ENCODE results near the gene RRBP1.

The RRBP1 gene

GRCh38 chr20:17675519-17676377 is 6.3 kb downstream of the RRBP1 start:
- no peak overlapping the region for H3K27ac ChIP-seq
- TF ChIP-seq CTCF (IDR thresholded peaks at IDR 0.05): no peak
- no peak for TF ChIP-seq ZFX (IDR thresholded peaks at IDR 0.05; ENCODE audit: borderline replicate concordance)

DNA sequence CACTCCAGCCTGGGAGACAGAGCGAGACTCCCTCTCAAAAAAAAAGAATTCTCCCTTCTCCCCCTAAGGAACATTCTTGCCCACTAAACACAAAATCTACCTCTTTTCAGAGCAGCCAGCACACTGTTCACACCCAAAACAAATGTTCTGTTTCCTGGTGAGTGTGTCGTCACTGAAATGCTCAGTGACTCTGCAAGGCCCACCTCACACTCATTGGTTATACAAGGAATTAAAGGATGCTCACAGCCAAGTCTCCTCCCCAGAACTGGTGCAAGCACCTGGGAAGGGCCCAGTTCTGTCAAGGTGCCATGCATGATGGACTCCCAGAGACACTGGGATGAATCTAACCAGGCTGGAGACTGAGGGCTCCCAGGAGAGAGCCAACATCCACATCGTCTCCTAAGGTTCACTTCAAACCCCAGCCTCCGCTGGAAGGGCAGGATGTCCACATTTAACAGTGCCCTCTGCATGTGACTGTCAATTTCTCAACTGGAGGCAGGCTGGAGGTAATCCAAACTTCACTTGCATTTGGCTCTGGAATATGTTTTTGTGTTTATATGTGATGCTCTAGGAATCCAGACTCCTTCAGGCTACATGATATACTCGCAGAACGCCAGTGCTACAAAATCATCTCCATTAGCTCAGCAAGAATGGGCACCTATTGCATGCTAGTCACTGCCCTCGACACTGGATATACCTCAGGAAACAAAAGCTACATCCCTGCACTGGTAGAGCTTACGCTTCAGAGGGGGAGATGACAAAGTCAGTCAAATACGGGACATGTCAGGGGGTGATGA is 7.1 kb downstream of the RRBP1 start:
- no peak overlapping the region for H3K27ac ChIP-seq

DNA sequence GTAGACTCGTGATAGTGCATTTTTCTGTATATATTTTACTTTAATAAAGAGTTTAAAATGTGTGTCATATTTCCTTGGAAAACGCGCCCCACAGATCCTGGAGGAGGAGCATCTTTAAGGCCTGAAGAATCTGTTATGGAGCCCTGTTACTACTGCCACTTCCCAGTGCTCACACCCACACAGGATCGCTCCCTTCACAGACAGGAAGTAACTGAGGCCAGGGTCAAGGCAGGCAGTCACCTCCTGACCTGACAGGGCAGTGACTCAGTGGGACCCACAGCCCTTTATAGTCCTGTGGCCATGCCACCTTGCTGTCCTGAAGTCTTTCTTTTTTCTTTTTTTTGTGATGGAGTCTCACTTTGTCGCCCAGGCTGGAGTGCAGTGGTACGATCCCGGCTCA is 9.0 kb downstream of the RRBP1 start:
- no peak for TF ChIP-seq ZFX (IDR thresholded peaks at IDR 0.05; ENCODE audit: borderline replicate concordance)
- no peak for TF ChIP-seq CTCF (IDR thresholded peaks at IDR 0.05)
- H3K27ac ChIP-seq: no peak overlapping the region

More for the DNA sequence above, 7.1 kb downstream of the RRBP1 start:
- TF ChIP-seq ZFX (IDR thresholded peaks at IDR 0.05; ENCODE audit: borderline replicate concordance) (no peak), CTCF (IDR thresholded peaks at IDR 0.05) (no peak)

GRCh38 chr20:17671565-17671964 is 10.5 kb downstream of the RRBP1 start:
- TF ChIP-seq ZFX (IDR thresholded peaks at IDR 0.05; ENCODE audit: borderline replicate concordance): no peak
- no peak for TF ChIP-seq CTCF (IDR thresholded peaks at IDR 0.05)
- no peak overlapping the region for H3K27ac ChIP-seq

DNA sequence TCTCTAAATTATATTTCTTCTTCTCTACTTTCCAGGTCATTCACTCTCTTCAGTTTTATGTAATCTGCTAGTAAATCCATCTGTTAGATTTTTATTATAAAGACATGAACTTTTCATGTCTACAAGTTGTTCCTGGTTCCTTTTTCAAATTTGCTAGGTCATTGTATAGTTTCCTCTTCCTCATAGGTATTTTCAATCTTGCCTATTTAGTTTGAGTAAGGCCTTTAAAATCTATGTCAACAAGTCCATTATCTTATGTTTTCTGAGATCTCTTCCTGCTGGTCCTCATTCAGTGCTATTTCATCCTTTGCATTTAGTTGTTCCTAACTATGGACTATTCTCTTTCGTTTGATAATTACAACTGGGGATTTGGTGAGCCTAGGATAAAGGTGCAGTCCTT is 11.0 kb downstream of the RRBP1 start:
- no peak for TF ChIP-seq CTCF (IDR thresholded peaks at IDR 0.05)
- no peak for TF ChIP-seq ZFX (IDR thresholded peaks at IDR 0.05; ENCODE audit: borderline replicate concordance)
- H3K27ac ChIP-seq: no peak overlapping the region

GRCh38 chr20:17669306-17669931 is 12.6 kb downstream of the RRBP1 start:
- TF ChIP-seq CTCF (IDR thresholded peaks at IDR 0.05) (no peak), ZFX (IDR thresholded peaks at IDR 0.05; ENCODE audit: borderline replicate concordance) (no peak)
- no peak overlapping the region for H3K27ac ChIP-seq
